GM12872 (cell line): Measurements from ENCODE around the gene ZSCAN21.

ENCODE experiments used
- TF ChIP-seq, protein P1 (sequence below): IDR thresholded peaks from 3 replicates; pipeline ENCODE4 v1.5.1; 2011; ENCODE audit warnings: low read depth, mild to moderate bottlenecking, low read length, moderate library complexity; ENCODE audit not compliant: insufficient read depth

Gene ZSCAN21

DNA sequence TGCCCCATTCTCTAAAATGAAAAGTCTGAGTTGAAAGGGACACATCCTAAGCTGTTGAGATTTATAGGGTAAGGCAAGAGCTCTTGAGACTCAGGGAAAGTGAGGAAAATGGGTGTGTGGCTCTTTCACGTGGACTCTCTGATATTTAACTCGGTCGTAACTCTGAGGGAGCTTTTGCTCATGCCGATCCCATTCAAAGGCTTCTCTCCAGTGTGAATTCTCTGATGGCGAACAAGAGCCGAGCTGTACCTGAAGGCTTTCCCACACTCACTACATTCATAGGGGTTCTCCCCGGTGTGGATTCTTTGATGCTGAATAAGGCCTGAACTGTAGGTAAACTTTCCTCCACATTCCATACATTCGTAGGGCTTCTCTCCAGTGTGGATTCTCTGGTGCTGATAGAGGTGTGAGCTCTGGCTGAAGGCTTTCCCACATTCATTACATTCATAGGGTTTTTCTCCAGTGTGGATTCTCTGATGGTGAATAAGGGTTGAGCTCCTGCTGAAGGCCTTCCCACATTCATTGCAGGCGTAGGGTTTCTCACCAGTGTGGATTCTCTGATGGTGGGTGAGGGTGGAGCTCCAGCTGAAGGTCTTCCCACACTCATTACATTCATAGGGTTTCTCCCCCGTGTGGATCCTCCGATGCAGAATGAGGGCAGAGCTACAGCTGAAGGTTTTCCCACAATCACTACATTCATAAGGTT, 21.6 kb downstream of the ZSCAN21 start:
- TF ChIP-seq, protein P1, sequence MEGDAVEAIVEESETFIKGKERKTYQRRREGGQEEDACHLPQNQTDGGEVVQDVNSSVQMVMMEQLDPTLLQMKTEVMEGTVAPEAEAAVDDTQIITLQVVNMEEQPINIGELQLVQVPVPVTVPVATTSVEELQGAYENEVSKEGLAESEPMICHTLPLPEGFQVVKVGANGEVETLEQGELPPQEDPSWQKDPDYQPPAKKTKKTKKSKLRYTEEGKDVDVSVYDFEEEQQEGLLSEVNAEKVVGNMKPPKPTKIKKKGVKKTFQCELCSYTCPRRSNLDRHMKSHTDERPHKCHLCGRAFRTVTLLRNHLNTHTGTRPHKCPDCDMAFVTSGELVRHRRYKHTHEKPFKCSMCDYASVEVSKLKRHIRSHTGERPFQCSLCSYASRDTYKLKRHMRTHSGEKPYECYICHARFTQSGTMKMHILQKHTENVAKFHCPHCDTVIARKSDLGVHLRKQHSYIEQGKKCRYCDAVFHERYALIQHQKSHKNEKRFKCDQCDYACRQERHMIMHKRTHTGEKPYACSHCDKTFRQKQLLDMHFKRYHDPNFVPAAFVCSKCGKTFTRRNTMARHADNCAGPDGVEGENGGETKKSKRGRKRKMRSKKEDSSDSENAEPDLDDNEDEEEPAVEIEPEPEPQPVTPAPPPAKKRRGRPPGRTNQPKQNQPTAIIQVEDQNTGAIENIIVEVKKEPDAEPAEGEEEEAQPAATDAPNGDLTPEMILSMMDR: no peak

DNA sequence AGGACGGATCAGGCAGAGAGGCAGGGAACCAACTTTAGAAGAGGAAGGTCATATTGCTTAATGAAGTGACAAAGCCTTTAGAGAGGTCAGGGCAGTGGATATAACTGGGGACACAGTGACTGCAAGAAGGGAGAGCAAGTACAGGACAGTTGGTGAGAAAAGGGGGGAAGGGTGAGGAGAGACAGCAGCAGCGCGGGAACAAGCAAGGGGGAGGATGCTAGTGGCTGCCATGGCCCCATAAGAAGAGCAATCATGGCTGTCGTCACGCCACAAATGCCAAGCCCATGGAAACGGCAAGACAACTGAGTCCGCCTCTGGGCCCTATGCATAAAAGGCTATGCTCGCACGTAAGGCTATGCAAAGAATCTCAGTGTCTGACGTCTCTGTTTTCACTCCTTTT, 22.9 kb downstream of the ZSCAN21 start:
- TF ChIP-seq, protein P1: no peak

GRCh38 chr7:100074841-100075240, 25.3 kb downstream of the ZSCAN21 start:
- TF ChIP-seq, protein P1: no peak

DNA sequence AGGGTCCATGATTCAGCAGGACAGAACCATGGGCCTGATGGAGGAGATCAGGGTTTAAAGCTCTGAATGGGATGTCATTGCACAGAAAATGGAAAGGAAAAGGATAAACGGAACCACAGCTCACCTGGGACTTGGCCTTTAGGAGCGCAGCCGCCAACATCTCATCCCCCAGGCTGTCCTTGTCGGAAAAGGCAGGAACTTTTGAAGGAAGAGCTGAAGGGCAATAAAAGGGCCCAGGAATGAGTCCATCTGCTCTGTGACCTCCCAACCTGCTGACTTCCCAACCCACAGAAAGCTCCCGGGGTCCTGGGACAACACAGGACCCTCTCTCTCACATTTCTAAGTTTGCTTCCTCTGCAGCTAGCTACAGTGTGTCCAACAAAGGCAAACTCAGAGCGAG, 25.8 kb downstream of the ZSCAN21 start:
- TF ChIP-seq, protein P1: no peak

- TF ChIP-seq, protein P1: no peak
Observed at GRCh38 chr7:100077205-100077604, 27.6 kb downstream of the ZSCAN21 start.

- TF ChIP-seq, protein P1: no peak
Observed at GRCh38 chr7:100079024-100079560, 29.5 kb downstream of the ZSCAN21 start.

DNA sequence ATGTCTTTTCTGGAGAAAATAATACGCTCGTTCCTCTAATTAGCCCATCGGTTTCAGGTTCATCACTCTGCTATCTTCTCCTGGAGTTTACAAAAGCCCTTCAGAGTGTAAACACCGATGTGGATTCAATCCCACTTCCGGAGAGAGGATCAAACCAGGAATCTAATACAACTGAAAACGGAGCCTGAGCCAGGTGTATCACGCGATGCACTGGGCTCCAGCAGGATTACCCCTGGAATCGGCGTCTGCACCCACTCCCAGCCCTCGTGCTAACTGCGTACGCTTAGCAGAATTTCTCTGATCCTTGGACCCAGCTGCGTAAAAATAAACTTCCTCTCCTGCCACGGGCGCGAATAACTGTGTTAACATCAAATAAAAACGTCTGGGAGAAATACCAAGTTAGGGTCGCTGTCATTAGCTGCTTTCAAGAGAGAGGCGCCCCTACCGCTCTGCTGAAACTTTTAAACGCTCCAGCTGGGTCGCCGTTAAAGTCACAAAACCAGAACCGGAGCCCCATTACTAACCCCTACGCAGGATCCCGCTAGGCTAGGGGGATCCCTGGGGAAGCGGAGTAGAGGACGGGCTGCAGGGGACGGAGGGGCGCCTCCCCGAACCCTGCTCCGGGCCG, 31.4 kb downstream of the ZSCAN21 start:
- TF ChIP-seq, protein P1: no peak
